Stomach smooth muscle (tissue), 2 donors: ENCODE results near the gene FERMT2.

ENCODE experiments used
- H3K27ac ChIP-seq: one replicate; pipeline ENCODE4 v1.7.0; 2013; ENCODE audit warnings: mild to moderate bottlenecking, low read length, inconsistent platforms
- H3K27me3 ChIP-seq, 2 donors: one replicate each; pipeline ENCODE4 v1.7.0; 2013; ENCODE audit warnings: low read length in 2 of 2; ENCODE audit not compliant: insufficient read depth in 2 of 2, control insufficient read depth in 1 of 2
- H3K36me3 ChIP-seq, 2 donors: one replicate each; pipeline ENCODE4 v1.7.0; 2013; ENCODE audit warnings: low read length in 2 of 2; ENCODE audit not compliant: control insufficient read depth in 2 of 2, insufficient read depth in 2 of 2
- H3K4me1 ChIP-seq: one replicate; pipeline ENCODE4 v1.7.0; 2013; ENCODE audit warnings: low read length; ENCODE audit not compliant: control insufficient read depth, insufficient read depth
- H3K4me3 ChIP-seq, 2 donors: one replicate each; pipeline ENCODE4 v1.7.0; 2013; ENCODE audit warnings: low read length in 2 of 2
- H3K9ac ChIP-seq, 2 donors: one replicate each; pipeline ENCODE4 v1.7.0; 2013; ENCODE audit warnings: low read length in 2 of 2, mild to moderate bottlenecking in 1 of 2
- H3K9me3 ChIP-seq, 2 donors: one replicate each; pipeline ENCODE4 v1.7.0; 2013; ENCODE audit warnings: low read length in 2 of 2; ENCODE audit not compliant: control insufficient read depth in 2 of 2
- donor health status: healthy.
- donor health status: Pancreatic carcinoma.

The FERMT2 gene

DNA sequence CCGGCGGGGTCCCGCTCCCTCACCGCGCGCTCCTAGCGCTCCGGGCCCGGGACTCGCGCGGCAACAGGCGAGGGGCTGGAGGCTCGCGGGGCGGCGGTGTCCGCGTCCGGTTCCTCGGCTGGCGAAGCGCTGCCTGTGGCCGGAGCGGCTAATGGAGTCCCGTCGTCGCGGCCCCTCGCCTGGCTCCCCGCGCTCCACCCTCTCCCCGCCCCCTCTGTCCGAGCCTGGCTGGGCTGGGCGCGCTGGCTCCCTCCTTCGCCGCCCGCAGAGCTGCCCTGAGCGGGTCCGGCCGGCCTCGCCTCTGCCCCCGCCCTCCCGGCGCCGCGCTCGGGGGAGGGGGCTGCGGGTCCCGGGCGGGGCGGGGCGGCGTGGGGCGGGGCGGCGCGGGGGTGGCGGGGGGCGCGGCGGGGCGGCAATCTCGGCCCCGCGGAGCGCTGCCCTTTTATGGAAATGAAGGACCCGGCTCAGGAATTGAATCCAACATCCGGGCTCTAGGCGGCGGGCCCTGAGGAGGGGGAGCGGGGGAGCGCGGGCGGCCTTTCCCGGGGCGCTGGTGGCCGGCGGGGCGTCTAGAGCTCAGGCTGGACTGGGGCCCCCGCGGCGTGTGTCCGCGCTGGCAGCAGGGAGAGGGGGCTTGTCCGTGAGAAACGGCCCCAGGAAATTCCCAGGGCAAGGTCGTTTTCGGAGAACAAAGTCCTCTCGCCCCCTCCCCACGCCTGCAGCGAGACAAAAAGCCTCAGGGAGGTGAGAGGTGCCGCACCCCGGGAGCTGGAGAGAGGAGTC is at the start of gene FERMT2:
TSS of gene FERMT2 (minus strand) at position 153 of the 783 bp plus-strand sequence. CDS start 482 bp downstream, outside the sequence.
- Histone ChIP-seq H3K9me3 (no peaks in the 10 kb centered on the region), H3K36me3 (no peaks in the 10 kb centered on the region), H3K27me3 (no peaks in the 10 kb centered on the region), H3K4me1 (peaks cover 17% of the 10 kb centered on the region), H3K27ac (peak within 1 kb of the TSS; percentile 99), H3K4me3 (peak within 1 kb of the TSS; percentile 99 to 100), H3K9ac (peak within 1 kb of the TSS; percentile 97 to 99)

- peaks cover 21% of the 10 kb centered on the region for H3K4me1 ChIP-seq
- peak overlapping the region; percentile 53 for H3K27ac ChIP-seq
- H3K27me3 ChIP-seq, result no peaks in the 10 kb centered on the region
- H3K4me3 ChIP-seq, result peak overlapping the region in 1 of 2 donors; percentile 8
- no peaks in the 10 kb centered on the region for H3K9me3 ChIP-seq
- H3K9ac ChIP-seq, result peak overlapping the region in 1 of 2 donors; percentile 8
- no peaks in the 10 kb centered on the region for H3K36me3 ChIP-seq
Measured at GRCh38 chr14:52998376-52999015, 47.6 kb upstream of the FERMT2 start.

DNA sequence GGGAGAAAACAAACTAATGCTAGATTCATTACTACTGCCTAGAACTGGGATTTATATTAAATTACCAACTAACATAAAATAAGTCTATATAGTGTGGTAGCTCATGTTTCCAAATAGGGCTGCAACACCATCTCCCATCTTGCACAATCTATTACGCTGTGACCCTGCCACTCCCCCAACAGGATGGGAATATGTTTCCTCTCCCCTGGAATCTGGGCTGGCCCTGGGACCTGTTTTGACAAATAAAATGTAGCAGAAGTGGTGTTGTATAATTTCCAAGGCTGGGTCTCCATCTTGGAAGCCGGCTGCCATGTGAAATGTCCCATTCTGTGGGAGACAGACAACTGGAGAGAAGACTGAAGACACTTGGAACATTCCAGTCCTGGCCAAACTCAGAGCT is 45.6 kb upstream of the FERMT2 start:
- no peak overlapping the region for H3K4me3 ChIP-seq
- no peak overlapping the region for H3K27ac ChIP-seq
- no peak overlapping the region for H3K9ac ChIP-seq
- H3K27me3 ChIP-seq, result no peaks in the 10 kb centered on the region
- H3K9me3 ChIP-seq, result no peaks in the 10 kb centered on the region
- peaks cover 11% of the 10 kb centered on the region for H3K4me1 ChIP-seq
- H3K36me3 ChIP-seq, result no peaks in the 10 kb centered on the region

GRCh38 chr14:52995998-52996397 is 45.1 kb upstream of the FERMT2 start:
- H3K9me3 ChIP-seq, result no peaks in the 10 kb centered on the region
- peaks cover 11% of the 10 kb centered on the region for H3K4me1 ChIP-seq
- no peaks in the 10 kb centered on the region for H3K27me3 ChIP-seq
- no peak overlapping the region for H3K4me3 ChIP-seq
- no peak overlapping the region for H3K27ac ChIP-seq
- no peaks in the 10 kb centered on the region for H3K36me3 ChIP-seq
- no peak overlapping the region for H3K9ac ChIP-seq

DNA sequence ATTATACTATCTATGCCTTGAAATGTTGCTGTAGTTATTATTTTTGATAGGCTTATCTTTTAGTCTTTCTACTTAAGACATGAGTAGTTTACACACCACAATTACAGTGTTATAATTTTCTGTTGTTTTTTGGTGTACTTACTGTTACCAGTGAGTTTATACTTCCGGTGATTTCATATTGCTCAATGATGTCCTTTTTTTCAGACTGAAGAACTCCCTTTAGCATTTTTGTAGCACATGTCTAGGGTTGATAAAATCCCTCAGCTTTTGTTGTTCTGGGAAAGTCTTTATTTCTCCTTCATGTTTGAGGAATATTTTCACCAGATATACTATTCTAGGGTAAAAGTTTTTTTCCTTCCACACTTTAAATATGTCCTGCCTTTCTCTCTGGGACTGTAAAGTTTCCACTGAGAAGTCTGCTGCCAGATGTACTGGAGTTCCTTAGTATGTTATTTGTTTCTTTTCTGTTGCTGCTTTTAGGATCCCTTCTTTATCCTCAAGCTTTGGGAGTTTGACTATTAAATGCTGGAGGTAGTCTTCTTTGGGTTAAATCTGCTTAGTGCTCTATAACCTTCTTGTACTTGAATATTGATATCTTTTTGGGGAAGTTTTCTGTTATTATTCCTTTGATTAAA is 41.5 kb upstream of the FERMT2 start:
- Histone ChIP-seq H3K9me3 (no peaks in the 10 kb centered on the region), H3K4me1 (no peaks in the 10 kb centered on the region), H3K27me3 (no peaks in the 10 kb centered on the region), H3K9ac (no peak overlapping the region), H3K4me3 (no peak overlapping the region), H3K36me3 (no peaks in the 10 kb centered on the region), H3K27ac (no peak overlapping the region)

DNA sequence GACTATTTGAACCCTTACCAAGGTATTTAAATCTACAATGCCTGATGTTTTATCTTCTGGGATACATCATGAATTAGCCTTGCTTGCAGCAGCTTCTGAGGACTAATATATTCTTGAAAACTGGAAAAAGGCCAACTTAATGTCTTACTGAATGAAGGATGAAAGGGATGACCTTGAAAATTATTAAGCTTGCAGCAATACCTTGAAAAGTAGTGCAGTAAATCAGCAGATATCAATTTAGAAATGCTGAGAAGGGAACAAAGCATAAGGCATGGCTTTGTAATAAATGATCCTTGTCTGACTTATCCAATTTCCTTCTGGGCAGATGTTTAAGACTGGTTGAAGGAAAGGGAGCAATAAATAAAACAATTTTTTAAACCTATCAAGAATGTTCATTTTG is 37.3 kb upstream of the FERMT2 start:
- no peaks in the 10 kb centered on the region for H3K36me3 ChIP-seq
- no peak overlapping the region for H3K27ac ChIP-seq
- no peaks in the 10 kb centered on the region for H3K9me3 ChIP-seq
- no peak overlapping the region for H3K9ac ChIP-seq
- no peaks in the 10 kb centered on the region for H3K4me1 ChIP-seq
- no peak overlapping the region for H3K4me3 ChIP-seq
- H3K27me3 ChIP-seq, result no peaks in the 10 kb centered on the region

- Histone ChIP-seq H3K36me3 (no peaks in the 10 kb centered on the region), H3K9me3 (no peaks in the 10 kb centered on the region), H3K27me3 (no peaks in the 10 kb centered on the region), H3K27ac (no peak overlapping the region), H3K9ac (no peak overlapping the region), H3K4me3 (no peak overlapping the region), H3K4me1 (no peaks in the 10 kb centered on the region)
Measured at GRCh38 chr14:52987514-52987913, 36.7 kb upstream of the FERMT2 start.

DNA sequence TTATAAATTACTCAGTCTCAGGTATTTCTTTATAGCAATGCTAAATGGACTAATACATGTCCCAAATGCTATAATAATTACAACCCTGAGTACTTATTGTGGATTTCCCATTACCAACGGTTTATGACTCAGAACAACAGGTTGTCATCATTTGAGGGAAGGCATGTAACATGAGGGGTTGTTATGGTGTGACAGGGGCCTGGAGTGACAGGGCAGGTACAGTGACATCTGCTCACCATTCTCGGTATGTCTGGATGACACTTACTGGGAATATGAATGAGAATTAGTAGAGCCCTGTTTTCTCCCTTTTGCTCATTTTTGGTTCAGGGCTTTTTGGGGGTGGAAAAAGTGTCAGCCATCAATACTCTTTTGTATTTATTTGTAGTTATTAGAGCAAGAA is 36.2 kb upstream of the FERMT2 start:
- Histone ChIP-seq H3K9me3 (no peaks in the 10 kb centered on the region), H3K9ac (no peak overlapping the region), H3K27ac (no peak overlapping the region), H3K36me3 (no peaks in the 10 kb centered on the region), H3K27me3 (no peaks in the 10 kb centered on the region), H3K4me3 (no peak overlapping the region), H3K4me1 (no peaks in the 10 kb centered on the region)

- H3K4me3 ChIP-seq, result no peak overlapping the region
- H3K9ac ChIP-seq, result no peak overlapping the region
- H3K4me1 ChIP-seq, result no peaks in the 10 kb centered on the region
- no peaks in the 10 kb centered on the region for H3K27me3 ChIP-seq
- no peak overlapping the region for H3K27ac ChIP-seq
- H3K9me3 ChIP-seq, result no peaks in the 10 kb centered on the region
- no peaks in the 10 kb centered on the region for H3K36me3 ChIP-seq
Measured at GRCh38 chr14:52977798-52978197, 26.9 kb upstream of the FERMT2 start.

- Histone ChIP-seq H3K9me3 (no peaks in the 10 kb centered on the region), H3K4me1 (no peaks in the 10 kb centered on the region), H3K27ac (no peak overlapping the region), H3K36me3 (no peaks in the 10 kb centered on the region), H3K9ac (no peak overlapping the region), H3K4me3 (no peak overlapping the region), H3K27me3 (no peaks in the 10 kb centered on the region)
Measured at GRCh38 chr14:52974406-52974805, 23.6 kb upstream of the FERMT2 start.
